ENCODE data around the gene MXD4. TPM values are rescaled to one million over a fixed set of nuclear protein-coding genes. Genes with fewer than 3 reads are reported as not detected.

The MXD4 gene
- total and polyA plus RNA-seq, 9 of the 15 experiments (the other 6 are each of a cell fraction or from before 2014, with no cell fraction given), result 0.06 to 13.5 (median 5.9) TPM

DNA sequence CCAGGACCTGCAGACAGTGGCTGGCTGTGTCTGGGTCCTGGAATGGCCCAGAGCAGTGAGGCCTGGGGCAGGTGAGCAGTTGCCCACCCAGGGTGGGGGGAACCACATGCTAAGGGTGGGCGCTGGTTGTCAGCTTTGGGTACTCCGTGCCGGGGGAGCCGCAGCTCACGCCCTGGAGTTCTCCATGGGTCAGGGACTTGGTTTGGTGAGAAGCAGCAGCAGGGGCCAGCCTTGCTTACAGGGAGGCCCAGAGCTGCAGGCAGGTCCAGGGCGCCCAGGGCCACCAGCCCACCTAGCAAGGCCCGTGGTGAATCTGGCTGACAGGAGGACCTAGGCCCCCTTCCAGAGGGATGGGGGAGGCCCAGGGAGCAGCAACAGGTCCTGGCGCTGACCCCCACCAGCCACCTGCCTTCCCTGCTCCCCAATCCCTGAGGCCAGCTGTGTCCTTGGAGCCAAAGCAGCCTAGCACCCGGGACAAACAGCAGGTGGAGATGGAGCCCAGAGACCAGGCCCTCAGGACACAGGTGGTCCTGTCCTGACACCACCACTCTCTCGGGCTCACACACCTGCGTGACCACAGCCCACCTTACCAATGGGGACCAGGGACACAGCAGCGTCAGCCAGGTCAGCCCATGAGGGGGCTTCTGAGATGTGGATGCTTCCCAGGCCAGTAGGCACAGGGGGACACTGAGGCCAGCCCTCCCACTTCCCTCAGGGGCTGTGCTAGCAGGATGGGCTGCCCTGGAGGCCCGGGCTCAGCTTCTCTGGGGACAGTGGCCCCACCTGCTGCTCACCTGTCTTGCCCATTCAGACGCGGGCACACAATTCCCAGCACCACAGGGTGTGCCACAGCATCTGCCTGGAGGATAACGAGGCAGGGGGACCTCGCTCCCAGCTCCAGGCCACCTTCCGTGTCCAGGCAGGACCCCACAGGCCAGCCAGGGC lies 3.5 kb downstream of the MXD4 start:
- H3K9me1 ChIP-seq (ENCODE audit: control insufficient read depth, insufficient read depth, low read length), result no peaks in the 10 kb centered on the region
- no peak overlapping the region for H3K4me3 ChIP-seq
- H3K79me2 ChIP-seq (ENCODE audit: control insufficient read depth, insufficient read depth, low read length), result peaks cover 5% of the 10 kb centered on the region; the same call in 1 of the 3 replicates
- in situ Hi-C loops (cut with MboI), result no loop called here
- no peak overlapping the region for H2AFZ ChIP-seq (ENCODE audit: low read depth, low read length)
- no peak overlapping the region for H3K27ac ChIP-seq (ENCODE audit: extremely low read depth, low read depth, low read length)
- H3K9me3 ChIP-seq (replicated peaks; ENCODE audit: control insufficient read depth, insufficient read depth, low read depth, low read length), result no peaks in the 10 kb centered on the region
- no peak for DNase-seq (ENCODE audit: extremely low read depth in 1 of 4, low spot score in 3 of 4)
- ChIA-PET POLR2A (interaction anchor here (0.6 to 2.3 kb wide), 7 partner anchors 10 to 211 kb away, joined by 3 to 10 read pairs (median 4); partner anchors contain the start of gene RNF4), CTCF (ENCODE audit: low intra/inter-chr PET ratio) (no interaction called here)
- no TSS peak for BruUV-seq (replicated peaks)
- intact Hi-C loops (cut with micrococcal nuclease), result no loop called here
- H3K9ac ChIP-seq (ENCODE audit: insufficient read depth in 1 of 2, low read depth in 2 of 2, low read length in 2 of 2), result peak overlapping the region in 1 of 2 experiments; percentile 85; a peak in 2 of 4 replicates
- H4K20me1 ChIP-seq (replicated peaks; ENCODE audit: control insufficient read depth, insufficient read depth, low read length), result no peaks in the 10 kb centered on the region
- H3K36me3 ChIP-seq (ENCODE audit: control insufficient read depth, insufficient read depth, low read length), result no peaks in the 10 kb centered on the region
- WGBS (ENCODE audit: insufficient coverage, low coverage, missing lambda C conversion rate), result 74% methylated on average over 17 of the region's 18 CpGs
- no peak for FAIRE-seq
- H3K27me3 ChIP-seq (ENCODE audit: control insufficient read depth in 2 of 2, insufficient read depth in 2 of 2, low read length in 2 of 2), result no peaks in the 10 kb centered on the region
- ATAC-seq, result no peak
- H3K4me1 ChIP-seq (replicated peaks in 1 of 2; ENCODE audit: control insufficient read depth in 2 of 2, insufficient read depth in 2 of 2, low read length in 2 of 2), result peaks cover 9 to 76% of the 10 kb centered on the region in 2 experiments; a peak in 4 of 5 replicates
- no peak overlapping the region for H3K4me2 ChIP-seq (ENCODE audit: insufficient read depth, low read length)
- TF ChIP-seq KAT2B (IDR thresholded peaks at IDR 0.05; ENCODE audit: low read depth, low read length), result no peak
- no peak for TF ChIP-seq ATF7 (IDR thresholded peaks at IDR 0.05)
- TF ChIP-seq ZNF431 (CRISPR knock-in tag; IDR thresholded peaks at IDR 0.05), result no peak
- TF ChIP-seq, protein P1, sequence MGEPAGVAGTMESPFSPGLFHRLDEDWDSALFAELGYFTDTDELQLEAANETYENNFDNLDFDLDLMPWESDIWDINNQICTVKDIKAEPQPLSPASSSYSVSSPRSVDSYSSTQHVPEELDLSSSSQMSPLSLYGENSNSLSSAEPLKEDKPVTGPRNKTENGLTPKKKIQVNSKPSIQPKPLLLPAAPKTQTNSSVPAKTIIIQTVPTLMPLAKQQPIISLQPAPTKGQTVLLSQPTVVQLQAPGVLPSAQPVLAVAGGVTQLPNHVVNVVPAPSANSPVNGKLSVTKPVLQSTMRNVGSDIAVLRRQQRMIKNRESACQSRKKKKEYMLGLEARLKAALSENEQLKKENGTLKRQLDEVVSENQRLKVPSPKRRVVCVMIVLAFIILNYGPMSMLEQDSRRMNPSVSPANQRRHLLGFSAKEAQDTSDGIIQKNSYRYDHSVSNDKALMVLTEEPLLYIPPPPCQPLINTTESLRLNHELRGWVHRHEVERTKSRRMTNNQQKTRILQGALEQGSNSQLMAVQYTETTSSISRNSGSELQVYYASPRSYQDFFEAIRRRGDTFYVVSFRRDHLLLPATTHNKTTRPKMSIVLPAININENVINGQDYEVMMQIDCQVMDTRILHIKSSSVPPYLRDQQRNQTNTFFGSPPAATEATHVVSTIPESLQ (CRISPR knock-in tag; IDR thresholded peaks at IDR 0.05), result no peak
- TF ChIP-seq SMARCB1 (IDR thresholded peaks at IDR 0.05; ENCODE audit: insufficient read length, low read depth), result no peak
- no peak for TF ChIP-seq PHF20 (IDR thresholded peaks at IDR 0.05; ENCODE audit: partially characterized antibody)
- no peak for TF ChIP-seq NONO (IDR thresholded peaks at IDR 0.05; ENCODE audit: low read depth in 2 of 2, low read length in 1 of 2)
- no peak for TF ChIP-seq ELF1 (tag; IDR thresholded peaks at IDR 0.05)
- TF ChIP-seq TSC22D4 (tag; IDR thresholded peaks at IDR 0.05), result no peak
- TF ChIP-seq, protein P2, sequence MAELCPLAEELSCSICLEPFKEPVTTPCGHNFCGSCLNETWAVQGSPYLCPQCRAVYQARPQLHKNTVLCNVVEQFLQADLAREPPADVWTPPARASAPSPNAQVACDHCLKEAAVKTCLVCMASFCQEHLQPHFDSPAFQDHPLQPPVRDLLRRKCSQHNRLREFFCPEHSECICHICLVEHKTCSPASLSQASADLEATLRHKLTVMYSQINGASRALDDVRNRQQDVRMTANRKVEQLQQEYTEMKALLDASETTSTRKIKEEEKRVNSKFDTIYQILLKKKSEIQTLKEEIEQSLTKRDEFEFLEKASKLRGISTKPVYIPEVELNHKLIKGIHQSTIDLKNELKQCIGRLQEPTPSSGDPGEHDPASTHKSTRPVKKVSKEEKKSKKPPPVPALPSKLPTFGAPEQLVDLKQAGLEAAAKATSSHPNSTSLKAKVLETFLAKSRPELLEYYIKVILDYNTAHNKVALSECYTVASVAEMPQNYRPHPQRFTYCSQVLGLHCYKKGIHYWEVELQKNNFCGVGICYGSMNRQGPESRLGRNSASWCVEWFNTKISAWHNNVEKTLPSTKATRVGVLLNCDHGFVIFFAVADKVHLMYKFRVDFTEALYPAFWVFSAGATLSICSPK (IDR thresholded peaks at IDR 0.05; ENCODE audit: borderline replicate concordance), result no peak
- no peak for TF ChIP-seq RBM14 (IDR thresholded peaks at IDR 0.05; ENCODE audit: borderline replicate concordance, insufficient read depth, low read depth, low read length)
- TF ChIP-seq, protein P3, sequence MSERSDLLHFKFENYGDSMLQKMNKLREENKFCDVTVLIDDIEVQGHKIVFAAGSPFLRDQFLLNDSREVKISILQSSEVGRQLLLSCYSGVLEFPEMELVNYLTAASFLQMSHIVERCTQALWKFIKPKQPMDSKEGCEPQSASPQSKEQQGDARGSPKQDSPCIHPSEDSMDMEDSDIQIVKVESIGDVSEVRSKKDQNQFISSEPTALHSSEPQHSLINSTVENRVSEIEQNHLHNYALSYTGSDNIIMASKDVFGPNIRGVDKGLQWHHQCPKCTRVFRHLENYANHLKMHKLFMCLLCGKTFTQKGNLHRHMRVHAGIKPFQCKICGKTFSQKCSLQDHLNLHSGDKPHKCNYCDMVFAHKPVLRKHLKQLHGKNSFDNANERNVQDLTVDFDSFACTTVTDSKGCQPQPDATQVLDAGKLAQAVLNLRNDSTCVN (CRISPR knock-in tag; IDR thresholded peaks at IDR 0.05), result no peak
- TF ChIP-seq, protein P4, sequence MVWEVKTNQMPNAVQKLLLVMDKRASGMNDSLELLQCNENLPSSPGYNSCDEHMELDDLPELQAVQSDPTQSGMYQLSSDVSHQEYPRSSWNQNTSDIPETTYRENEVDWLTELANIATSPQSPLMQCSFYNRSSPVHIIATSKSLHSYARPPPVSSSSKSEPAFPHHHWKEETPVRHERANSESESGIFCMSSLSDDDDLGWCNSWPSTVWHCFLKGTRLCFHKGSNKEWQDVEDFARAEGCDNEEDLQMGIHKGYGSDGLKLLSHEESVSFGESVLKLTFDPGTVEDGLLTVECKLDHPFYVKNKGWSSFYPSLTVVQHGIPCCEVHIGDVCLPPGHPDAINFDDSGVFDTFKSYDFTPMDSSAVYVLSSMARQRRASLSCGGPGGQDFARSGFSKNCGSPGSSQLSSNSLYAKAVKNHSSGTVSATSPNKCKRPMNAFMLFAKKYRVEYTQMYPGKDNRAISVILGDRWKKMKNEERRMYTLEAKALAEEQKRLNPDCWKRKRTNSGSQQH (CRISPR knock-in tag; IDR thresholded peaks at IDR 0.05), result no peak

Data from K562 (cell line).